ENCODE results near the gene ORC6.

DNA sequence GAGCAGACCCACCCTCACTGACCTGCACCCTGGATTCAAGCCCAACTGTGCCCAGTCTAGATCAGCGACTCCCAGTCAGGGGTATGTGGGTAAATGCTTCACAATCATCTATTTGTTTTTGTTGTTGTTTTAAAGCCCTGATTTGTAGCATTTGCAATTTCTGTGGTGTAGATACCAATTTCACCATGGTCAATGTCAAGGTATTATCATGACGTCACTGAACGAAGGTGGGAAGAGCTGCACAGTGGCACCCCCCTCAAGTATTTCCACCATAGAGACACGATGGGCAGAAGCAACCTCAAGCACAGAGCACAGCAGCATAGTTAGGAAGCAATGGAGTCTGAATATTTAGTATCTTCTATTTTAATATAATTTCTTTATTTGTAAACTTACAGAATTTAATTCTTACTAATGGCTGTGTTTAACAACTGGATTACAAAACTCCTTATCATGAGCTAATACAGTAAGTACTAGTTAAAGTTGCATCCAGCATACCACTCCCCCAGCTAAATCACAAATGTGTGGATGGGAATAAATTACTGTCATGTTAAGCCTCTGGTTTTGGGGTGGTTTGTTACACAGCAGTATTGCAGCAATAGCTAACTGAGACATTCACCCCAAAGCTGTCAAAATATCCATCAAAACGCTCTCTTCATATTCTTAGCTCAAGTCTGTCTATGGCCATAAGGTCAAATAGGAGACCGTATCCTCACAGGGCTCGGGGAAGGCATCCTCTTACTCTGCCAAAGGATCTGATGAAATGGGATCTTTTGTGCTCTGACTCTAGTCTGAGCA lies 25.5 kb downstream of the ORC6 start:
- TF ChIP-seq EP300 (IDR thresholded peaks at IDR 0.05), result no peak
- TF ChIP-seq CTCF (IDR thresholded peaks at IDR 0.05), result no peak
